Endothelial cell of umbilical vein (primary cell): Measurements from ENCODE around the gene CEP70.

Experiments used
- CTCF ChIP-seq, 2 donors: IDR thresholded peaks; 1 replicate in 1 of 2; 2 replicates in 1 of 2; pipeline ENCODE4 v1.5.1; 2011; ENCODE audit warnings: low read length in 2 of 2, mild to moderate bottlenecking in 2 of 2, moderate library complexity in 2 of 2, control low read depth in 1 of 2, inconsistent platforms in 1 of 2, low read depth in 1 of 2; ENCODE audit not compliant: insufficient read depth in 1 of 2; ENCODE audit errors: extremely low read depth in 1 of 2
- EZH2 ChIP-seq: IDR thresholded peaks from 2 replicates; pipeline ENCODE4 v1.6.1; 2012; ENCODE audit warnings: borderline replicate concordance, low read depth, mild to moderate bottlenecking, moderate library complexity, low read length, inconsistent platforms; ENCODE audit not compliant: severe bottlenecking

GRCh38 chr3:138513090-138513843 lies 80.8 kb downstream of the CEP70 start:
- TF ChIP-seq CTCF (IDR thresholded peaks at IDR 0.05; ENCODE audit: extremely low read depth in 1 of 2, insufficient read depth in 1 of 2, low read depth in 1 of 2, low read length in 2 of 2) (no peak), EZH2 (no peak)
